Suprapubic skin (tissue), 4 donors: ENCODE data around the gene GPATCH1.

Experiments used
- CTCF ChIP-seq, 2 donors: fragments of 200-600 bp in 1 of 2; fragments of 450-650 bp in 1 of 2; sonication (generic) in 1 of 2; IDR thresholded peaks; one replicate each; pipeline ENCODE4 v1.5.1; 2016 to 2019; ENCODE audit warnings: antibody characterized with exemption in 2 of 2, mild to moderate bottlenecking in 1 of 2, moderate library complexity in 1 of 2
- EP300 ChIP-seq: sonication (generic); formaldehyde crosslinking; IDR thresholded peaks from one replicate; pipeline ENCODE4 v1.6.1; 2017; ENCODE audit warnings: antibody characterized with exemption
- POLR2A ChIP-seq, 2 donors: fragments of 450-650 bp; IDR thresholded peaks; one replicate each; pipeline ENCODE4 v1.6.1; 2017; ENCODE audit warnings: antibody characterized with exemption in 2 of 2, mild to moderate bottlenecking in 2 of 2, moderate library complexity in 2 of 2
- POLR2AphosphoS5 ChIP-seq, 3 donors: sonication (generic); formaldehyde crosslinking; IDR thresholded peaks; one replicate each; pipeline ENCODE4 v1.6.1; 2017; ENCODE audit warnings: antibody characterized with exemption in 3 of 3

DNA sequence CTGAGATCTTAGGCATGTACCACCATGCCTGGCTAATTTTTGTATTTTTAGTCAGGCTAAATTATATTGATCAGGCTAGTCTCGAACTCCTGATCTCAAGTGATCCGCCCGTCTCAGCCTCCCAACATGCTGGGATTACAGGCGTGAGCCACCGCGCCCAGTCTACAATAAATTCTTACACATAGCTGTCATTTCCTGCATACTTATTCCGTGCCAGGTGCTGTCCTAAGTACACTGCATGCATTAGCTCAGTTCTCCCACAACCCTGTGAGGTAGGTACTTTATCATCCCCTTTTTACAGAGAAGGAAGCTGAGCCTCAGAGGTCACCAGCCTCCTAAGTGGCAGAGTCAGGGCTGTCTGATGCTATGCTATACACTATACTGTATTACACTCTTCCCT is 9.1 kb upstream of the GPATCH1 start:
- TF ChIP-seq CTCF (IDR thresholded peaks at IDR 0.05) (no peak), POLR2A (IDR thresholded peaks at IDR 0.05) (no peak), POLR2AphosphoS5 (IDR thresholded peaks at IDR 0.05) (no peak), EP300 (no peak)
